ENCODE results near the gene ABHD17A. TPM values are rescaled to one million over a fixed set of nuclear protein-coding genes. Genes with fewer than 3 reads are reported as not detected.

The ABHD17A gene
- polyA plus RNA-seq, 1 of the 3 experiments (the other 2 are of a cell fraction) = 61.1 TPM

DNA sequence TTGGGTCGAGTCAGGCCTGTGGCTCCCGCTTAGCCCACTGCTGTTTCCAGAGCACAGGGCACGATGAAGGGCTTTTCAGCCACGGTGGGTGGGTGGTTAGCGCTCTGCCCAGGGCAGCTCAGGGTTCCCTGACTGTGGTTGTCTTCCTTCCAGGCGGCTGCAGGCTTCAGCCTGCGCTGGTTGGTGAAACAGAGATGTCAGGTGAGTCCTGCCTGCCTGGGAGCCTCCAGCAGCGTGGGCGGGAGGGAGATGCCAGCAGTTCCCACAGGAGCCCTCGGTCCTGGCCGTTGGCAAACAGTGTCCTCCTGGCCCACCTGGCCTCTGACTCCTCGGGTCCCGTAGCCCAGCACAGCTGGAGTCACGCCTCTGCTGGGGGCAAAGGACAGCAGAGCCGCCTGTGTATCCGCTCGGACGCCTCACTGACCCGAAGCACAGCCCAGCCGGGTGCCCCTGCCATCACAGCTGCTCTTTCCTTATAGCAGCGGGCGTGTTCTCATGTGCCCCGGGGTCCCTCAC is 29.6 kb upstream of the ABHD17A start:
- no peak overlapping the region for H3K4me3 ChIP-seq (ENCODE audit: low read depth in 2 of 2, low read length in 1 of 2)
- TF ChIP-seq FOSL2 (IDR thresholded peaks at IDR 0.05; ENCODE audit: borderline replicate concordance, low read depth) = no peak
- H3K9me2 ChIP-seq = no peaks in the 10 kb centered on the region
- H2AFZ ChIP-seq (ENCODE audit: low read depth) = no peak overlapping the region
- peaks cover 31% of the 10 kb centered on the region for H4K20me1 ChIP-seq (ENCODE audit: insufficient read depth)
- H3F3A ChIP-seq (replicated peaks; ENCODE audit: insufficient read depth) = no peaks in the 10 kb centered on the region
- peaks cover 0 to 33% of the 10 kb centered on the region in 2 experiments for H3K36me3 ChIP-seq (replicated peaks in 1 of 2; ENCODE audit: control insufficient read depth in 1 of 2, insufficient read depth in 2 of 2, low read length in 1 of 2)
- H3K27ac ChIP-seq (ENCODE audit: low read depth in 2 of 2, low read length in 1 of 2) = no peak overlapping the region
- H3K79me2 ChIP-seq (ENCODE audit: insufficient read depth) = peaks cover 52% of the 10 kb centered on the region
- H3K9me3 ChIP-seq = no peaks in the 10 kb centered on the region
- WGBS (ENCODE audit: low lambda C conversion rate) = 86% methylated on average over 7 of the region's 23 CpGs
- CTCF ChIA-PET = interaction anchor here (1.0 to 3.5 kb wide), 2 partner anchors 14 to 15 kb away, joined by 3 to 15 read pairs; no protein-coding TSS in a partner anchor
- POLR2A ChIA-PET = no interaction called here
- H3K4me2 ChIP-seq = no peak overlapping the region
- H3K4me1 ChIP-seq (ENCODE audit: control insufficient read depth in 1 of 2, insufficient read depth in 2 of 2, low read depth in 1 of 2, low read length in 1 of 2) = peaks cover 0 to 2% of the 10 kb centered on the region in 2 experiments; a peak in 1 of 4 replicates
- no peaks in the 10 kb centered on the region for H3K27me3 ChIP-seq (ENCODE audit: insufficient read depth)
- no peak for DNase-seq
- no peak overlapping the region for H3K9ac ChIP-seq

DNA sequence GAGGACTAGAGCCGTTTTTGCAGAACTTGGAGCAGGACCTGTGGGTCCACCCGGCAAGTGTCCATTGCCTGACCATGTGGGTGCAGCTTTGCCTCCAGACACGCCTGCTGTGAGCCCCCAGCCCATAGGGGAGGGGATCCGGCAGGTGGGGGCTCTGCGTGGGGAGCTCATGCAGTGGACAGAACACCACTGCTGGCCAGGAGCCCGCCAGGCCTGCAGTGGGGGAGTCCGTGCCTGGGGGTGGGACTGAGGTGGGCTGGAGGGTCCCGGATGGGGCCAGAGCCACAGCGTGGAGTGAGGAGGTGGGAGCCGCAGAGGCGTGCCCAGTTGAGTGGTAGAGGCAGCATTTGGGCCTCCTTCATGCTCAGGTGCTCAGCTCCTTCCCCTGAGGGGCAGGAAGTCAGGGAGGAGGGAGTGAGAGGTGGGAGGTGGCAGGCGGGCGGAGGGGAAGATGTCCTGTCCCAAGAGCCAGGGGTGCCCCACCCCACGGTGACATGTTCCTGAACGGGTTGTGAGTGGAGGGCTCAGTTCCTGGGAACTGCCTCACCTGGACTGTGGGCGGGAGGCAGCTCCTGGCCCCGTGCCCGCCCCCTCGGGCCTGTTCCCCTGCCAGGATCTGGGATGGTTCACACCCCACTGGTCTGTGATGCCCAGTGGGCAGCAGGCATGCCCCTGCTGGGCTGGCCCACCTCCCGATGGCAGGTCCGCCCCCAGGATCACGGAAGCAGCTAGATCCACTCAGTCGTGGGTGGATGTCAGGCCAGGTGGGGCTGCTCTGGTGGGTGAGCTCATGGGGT is 28.7 kb upstream of the ABHD17A start:
- no peaks in the 10 kb centered on the region for H3F3A ChIP-seq (replicated peaks; ENCODE audit: insufficient read depth)
- peaks cover 61% of the 10 kb centered on the region for H3K79me2 ChIP-seq (ENCODE audit: insufficient read depth)
- DNase-seq = no peak
- no peak overlapping the region for H2AFZ ChIP-seq (ENCODE audit: low read depth)
- peaks cover 0 to 29% of the 10 kb centered on the region in 2 experiments for H3K36me3 ChIP-seq (replicated peaks in 1 of 2; ENCODE audit: control insufficient read depth in 1 of 2, insufficient read depth in 2 of 2, low read length in 1 of 2)
- no peaks in the 10 kb centered on the region for H3K9me2 ChIP-seq
- H3K4me3 ChIP-seq (ENCODE audit: low read depth in 2 of 2, low read length in 1 of 2) = no peak overlapping the region
- ChIA-PET POLR2A (no interaction called here), CTCF (interaction anchor here (1.0 to 3.5 kb wide), 3 partner anchors 9 to 16 kb away, joined by 3 to 15 read pairs (median 3); partner anchors contain the start of genes ADAT3 and SCAMP4)
- H3K9ac ChIP-seq = no peak overlapping the region
- 83% methylated on average over 9 of the region's 23 CpGs for WGBS (ENCODE audit: low lambda C conversion rate)
- peaks cover 0 to 11% of the 10 kb centered on the region in 2 experiments; a peak in 1 of 4 replicates for H3K4me1 ChIP-seq (ENCODE audit: control insufficient read depth in 1 of 2, insufficient read depth in 2 of 2, low read depth in 1 of 2, low read length in 1 of 2)
- no peak overlapping the region for H3K27ac ChIP-seq (ENCODE audit: low read depth in 2 of 2, low read length in 1 of 2)
- peaks cover 40% of the 10 kb centered on the region for H4K20me1 ChIP-seq (ENCODE audit: insufficient read depth)
- H3K27me3 ChIP-seq (ENCODE audit: insufficient read depth) = no peaks in the 10 kb centered on the region
- no peak for TF ChIP-seq TCF12 (IDR thresholded peaks at IDR 0.05)
- TF ChIP-seq EP300 (IDR thresholded peaks at IDR 0.05; ENCODE audit: borderline replicate concordance in 1 of 2, low read depth in 1 of 2, low read length in 1 of 2) = no peak
- no peak for TF ChIP-seq IRF3 (IDR thresholded peaks at IDR 0.05; ENCODE audit: low read depth, low read length)
- TF ChIP-seq CHD2 (IDR thresholded peaks at IDR 0.05; ENCODE audit: low read length, partially characterized antibody) = no peak
- TF ChIP-seq MEF2A (IDR thresholded peaks at IDR 0.05; ENCODE audit: borderline replicate concordance, low read depth) = no peak
- no peak for TF ChIP-seq YY1 (IDR thresholded peaks at IDR 0.05; ENCODE audit: low read depth)
- no peak for TF ChIP-seq EZH2phosphoT487 (IDR thresholded peaks at IDR 0.05; ENCODE audit: borderline replicate concordance, low read depth)
- no peak for TF ChIP-seq REST (IDR thresholded peaks at IDR 0.05; ENCODE audit: low read depth, low read length)
- TF ChIP-seq, protein P1, sequence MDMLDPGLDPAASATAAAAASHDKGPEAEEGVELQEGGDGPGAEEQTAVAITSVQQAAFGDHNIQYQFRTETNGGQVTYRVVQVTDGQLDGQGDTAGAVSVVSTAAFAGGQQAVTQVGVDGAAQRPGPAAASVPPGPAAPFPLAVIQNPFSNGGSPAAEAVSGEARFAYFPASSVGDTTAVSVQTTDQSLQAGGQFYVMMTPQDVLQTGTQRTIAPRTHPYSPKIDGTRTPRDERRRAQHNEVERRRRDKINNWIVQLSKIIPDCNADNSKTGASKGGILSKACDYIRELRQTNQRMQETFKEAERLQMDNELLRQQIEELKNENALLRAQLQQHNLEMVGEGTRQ (IDR thresholded peaks at IDR 0.05; ENCODE audit: borderline replicate concordance, low read depth, low read length) = no peak
- no peak for TF ChIP-seq FOXM1 (IDR thresholded peaks at IDR 0.05; ENCODE audit: low read depth)
- no peak for TF ChIP-seq FOSL2 (IDR thresholded peaks at IDR 0.05; ENCODE audit: borderline replicate concordance, low read depth)
- H3K9me3 ChIP-seq = no peaks in the 10 kb centered on the region
- no peak overlapping the region for H3K4me2 ChIP-seq
